GM12873 (cell line): Measurements from ENCODE around the gene ERMP1.

Experiments used
- TF ChIP-seq, protein P1 (sequence below): IDR thresholded peaks from 2 replicates; pipeline ENCODE4 v1.5.1; 2012; ENCODE audit warnings: low read depth, mild to moderate bottlenecking, moderate library complexity, low read length, control low read depth; ENCODE audit not compliant: insufficient read depth; ENCODE audit errors: missing control alignments

The ERMP1 gene

DNA sequence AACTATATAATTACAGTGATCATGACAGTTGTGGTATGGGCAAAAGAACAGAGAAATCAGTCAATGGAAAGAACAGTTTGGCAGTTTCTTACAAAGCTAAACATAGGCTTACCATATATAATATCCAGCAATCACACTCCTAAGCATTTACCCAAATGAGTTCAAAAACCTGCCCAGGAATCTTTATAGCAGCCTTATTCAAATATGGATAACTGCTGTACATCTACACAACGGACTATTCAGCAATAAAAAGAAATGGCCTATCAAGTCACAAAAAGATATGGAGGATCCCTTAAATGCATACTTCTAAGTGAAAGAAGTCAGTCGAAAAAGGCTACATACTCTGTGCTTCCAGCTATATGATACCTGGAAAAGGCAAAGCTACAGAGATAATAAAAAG is 36.6 kb downstream of the ERMP1 start:
- TF ChIP-seq, protein P1, sequence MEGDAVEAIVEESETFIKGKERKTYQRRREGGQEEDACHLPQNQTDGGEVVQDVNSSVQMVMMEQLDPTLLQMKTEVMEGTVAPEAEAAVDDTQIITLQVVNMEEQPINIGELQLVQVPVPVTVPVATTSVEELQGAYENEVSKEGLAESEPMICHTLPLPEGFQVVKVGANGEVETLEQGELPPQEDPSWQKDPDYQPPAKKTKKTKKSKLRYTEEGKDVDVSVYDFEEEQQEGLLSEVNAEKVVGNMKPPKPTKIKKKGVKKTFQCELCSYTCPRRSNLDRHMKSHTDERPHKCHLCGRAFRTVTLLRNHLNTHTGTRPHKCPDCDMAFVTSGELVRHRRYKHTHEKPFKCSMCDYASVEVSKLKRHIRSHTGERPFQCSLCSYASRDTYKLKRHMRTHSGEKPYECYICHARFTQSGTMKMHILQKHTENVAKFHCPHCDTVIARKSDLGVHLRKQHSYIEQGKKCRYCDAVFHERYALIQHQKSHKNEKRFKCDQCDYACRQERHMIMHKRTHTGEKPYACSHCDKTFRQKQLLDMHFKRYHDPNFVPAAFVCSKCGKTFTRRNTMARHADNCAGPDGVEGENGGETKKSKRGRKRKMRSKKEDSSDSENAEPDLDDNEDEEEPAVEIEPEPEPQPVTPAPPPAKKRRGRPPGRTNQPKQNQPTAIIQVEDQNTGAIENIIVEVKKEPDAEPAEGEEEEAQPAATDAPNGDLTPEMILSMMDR = no peak

DNA sequence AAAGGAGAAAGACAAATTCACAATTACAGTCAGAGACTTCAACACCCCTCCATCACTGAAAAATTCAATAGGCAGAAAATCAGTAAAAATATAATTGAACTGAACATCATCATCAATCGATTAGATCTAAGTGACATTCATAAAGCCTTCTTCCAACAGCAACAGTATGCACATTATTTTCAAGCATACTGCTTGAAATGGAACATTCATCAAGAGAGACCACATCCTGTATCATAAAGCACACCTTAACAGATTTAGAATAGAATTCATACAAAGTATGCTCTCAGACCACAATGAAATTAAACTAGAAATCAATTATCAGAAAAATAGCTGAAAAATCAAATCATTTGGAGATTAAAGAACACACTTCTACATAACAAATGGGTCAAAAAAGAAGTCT is 39.1 kb downstream of the ERMP1 start:
- TF ChIP-seq, protein P1 = no peak

DNA sequence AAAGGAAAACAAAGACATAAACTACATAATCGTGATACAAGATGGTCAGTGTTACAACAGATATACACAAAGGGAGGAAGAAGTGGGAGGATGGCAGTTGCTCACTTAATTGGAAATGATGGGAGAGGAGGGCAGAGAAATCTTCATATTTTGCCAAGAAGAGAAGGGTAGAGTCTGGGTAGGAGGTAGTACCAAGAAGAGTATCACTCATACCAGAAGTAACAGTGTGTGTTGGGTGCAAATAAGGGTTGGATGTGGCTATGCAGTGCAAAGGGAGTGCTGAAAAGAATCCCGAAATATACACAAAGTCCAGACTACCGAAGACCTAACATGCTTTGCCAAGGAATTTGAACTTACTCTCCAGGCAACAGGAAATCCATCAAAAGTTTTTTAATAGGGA is 41.0 kb downstream of the ERMP1 start:
- TF ChIP-seq, protein P1 = no peak

DNA sequence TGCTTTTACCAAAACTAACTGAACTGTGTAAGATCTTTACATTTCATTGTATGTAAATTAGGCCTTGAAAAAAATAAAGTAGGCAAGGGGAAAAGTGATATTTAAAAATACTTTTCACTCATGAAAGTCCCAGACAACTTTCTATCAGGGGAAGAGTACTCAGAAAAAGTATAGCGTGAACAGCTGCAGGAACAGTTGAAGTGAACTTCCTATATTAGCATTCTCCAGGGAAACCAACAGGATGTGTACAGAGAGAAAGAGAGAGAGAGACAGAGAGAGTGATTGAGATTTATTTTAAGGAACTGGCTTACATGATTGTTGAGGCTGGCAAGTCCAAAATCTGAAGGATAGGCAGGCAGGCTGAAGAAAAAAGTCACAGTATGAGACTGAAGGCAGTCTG is 42.0 kb downstream of the ERMP1 start:
- TF ChIP-seq, protein P1 = no peak

DNA sequence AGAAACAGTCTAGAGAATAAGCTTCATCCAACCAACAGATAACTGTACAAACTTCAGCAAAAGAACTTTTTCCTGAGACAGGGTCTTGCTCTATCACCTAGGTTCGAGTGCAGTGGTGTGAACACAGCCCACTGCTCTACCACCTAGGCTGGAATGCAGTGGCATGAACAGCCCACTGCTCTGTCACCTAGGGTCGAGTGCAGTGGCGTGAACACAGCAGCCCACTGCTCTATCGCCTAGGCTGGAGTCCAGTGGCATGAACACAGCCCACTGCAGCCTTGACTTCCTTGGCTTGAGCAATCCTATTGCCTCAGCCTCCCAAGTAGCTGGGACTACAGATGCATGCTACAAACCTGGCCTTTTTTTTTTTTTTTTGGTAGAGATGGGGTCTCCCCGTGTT is 43.4 kb downstream of the ERMP1 start:
- TF ChIP-seq, protein P1 = no peak

DNA sequence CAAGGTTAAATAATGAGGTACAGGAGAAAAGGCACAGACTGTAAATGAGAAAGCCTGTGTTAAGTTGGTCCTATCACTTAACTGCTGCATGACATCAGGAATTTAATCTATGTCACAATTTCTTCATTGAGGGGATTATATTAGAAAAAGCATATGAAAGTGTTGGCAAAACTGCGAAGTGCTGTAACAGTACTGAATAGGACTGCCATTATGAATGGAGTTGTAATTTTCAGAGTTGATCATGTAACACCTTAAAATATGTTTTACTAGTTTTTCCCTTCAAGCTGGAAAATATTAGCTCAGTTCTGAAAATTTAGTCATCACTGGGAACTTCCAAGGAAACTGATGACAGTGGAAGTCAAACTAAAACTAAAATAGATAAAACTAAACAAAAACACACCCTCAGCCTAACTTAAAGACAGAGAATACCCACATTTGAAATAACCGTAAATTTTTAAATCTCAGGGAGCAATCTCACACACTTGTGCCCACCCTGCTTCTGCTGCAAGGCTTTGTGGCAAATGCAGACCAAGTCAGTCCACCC is 45.1 kb downstream of the ERMP1 start:
- TF ChIP-seq, protein P1 = no peak

DNA sequence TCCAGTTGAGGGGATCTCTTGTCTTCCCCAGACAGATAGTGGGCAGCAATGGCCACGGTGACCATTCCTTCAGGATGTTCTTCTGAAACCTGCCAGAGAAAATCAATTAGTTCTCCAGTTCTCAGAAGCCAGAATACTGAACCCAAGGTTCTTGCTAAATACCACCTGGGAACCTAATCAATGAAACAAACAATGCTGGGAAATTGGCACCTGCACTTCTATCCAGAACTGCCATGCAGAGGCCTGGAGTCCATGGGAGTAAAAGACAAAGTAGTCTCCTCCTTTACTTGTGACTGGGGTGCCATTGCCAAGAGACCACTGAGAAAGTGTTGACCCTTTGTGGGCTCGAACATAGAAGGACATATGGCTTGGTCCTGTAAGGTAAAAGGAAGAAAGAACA is 45.7 kb downstream of the ERMP1 start:
- TF ChIP-seq, protein P1 = no peak
